ENCODE results near the gene SNTA1. TPM values are rescaled to one million over a fixed set of nuclear protein-coding genes. Genes with fewer than 3 reads are reported as not detected.

SNTA1 gene
- total and polyA plus RNA-seq, 2 of the 13 experiments (the other 11 are each of a cell fraction or from before 2014, with no cell fraction given) = 16.4 to 18.3 TPM

DNA sequence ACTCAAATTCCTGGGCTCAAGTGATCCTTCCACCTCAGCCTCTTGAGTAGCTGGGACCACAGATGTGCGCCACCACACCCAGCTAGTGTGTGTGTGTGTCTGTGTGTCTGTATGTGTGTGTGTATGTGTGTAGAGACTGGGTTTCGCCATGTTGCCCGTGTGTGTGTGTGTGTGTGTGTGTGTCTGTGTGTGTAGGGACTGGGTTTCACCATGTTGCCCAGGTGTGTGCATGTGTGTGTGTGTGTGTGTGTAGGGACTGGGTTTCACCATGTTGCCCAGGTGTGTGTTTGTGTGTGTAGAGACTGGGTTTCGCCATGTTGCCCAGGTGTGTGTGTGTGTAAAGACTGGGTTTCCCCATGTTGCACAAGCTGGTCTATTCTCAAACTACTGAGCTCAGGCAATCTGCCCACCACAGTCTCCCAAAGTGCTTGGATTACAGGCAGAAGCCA is 70.5 kb downstream of the SNTA1 start (continued):
- TF ChIP-seq, protein P1, sequence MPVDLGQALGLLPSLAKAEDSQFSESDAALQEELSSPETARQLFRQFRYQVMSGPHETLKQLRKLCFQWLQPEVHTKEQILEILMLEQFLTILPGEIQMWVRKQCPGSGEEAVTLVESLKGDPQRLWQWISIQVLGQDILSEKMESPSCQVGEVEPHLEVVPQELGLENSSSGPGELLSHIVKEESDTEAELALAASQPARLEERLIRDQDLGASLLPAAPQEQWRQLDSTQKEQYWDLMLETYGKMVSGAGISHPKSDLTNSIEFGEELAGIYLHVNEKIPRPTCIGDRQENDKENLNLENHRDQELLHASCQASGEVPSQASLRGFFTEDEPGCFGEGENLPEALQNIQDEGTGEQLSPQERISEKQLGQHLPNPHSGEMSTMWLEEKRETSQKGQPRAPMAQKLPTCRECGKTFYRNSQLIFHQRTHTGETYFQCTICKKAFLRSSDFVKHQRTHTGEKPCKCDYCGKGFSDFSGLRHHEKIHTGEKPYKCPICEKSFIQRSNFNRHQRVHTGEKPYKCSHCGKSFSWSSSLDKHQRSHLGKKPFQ (CRISPR knock-in tag; IDR thresholded peaks at IDR 0.05; ENCODE audit: insufficient replicate concordance) = no peak
- TF ChIP-seq FLYWCH1 (CRISPR knock-in tag; IDR thresholded peaks at IDR 0.05) = no peak
- no peak for TF ChIP-seq RFXANK (CRISPR knock-in tag; IDR thresholded peaks at IDR 0.05)
- TF ChIP-seq ZNF224 (CRISPR knock-in tag; IDR thresholded peaks at IDR 0.05) = no peak
- peak; percentile 7 for TF ChIP-seq TEAD3 (CRISPR knock-in tag; optimal IDR thresholded peaks at IDR 0.05; ENCODE audit: borderline replicate concordance)
- TF ChIP-seq, protein P2, sequence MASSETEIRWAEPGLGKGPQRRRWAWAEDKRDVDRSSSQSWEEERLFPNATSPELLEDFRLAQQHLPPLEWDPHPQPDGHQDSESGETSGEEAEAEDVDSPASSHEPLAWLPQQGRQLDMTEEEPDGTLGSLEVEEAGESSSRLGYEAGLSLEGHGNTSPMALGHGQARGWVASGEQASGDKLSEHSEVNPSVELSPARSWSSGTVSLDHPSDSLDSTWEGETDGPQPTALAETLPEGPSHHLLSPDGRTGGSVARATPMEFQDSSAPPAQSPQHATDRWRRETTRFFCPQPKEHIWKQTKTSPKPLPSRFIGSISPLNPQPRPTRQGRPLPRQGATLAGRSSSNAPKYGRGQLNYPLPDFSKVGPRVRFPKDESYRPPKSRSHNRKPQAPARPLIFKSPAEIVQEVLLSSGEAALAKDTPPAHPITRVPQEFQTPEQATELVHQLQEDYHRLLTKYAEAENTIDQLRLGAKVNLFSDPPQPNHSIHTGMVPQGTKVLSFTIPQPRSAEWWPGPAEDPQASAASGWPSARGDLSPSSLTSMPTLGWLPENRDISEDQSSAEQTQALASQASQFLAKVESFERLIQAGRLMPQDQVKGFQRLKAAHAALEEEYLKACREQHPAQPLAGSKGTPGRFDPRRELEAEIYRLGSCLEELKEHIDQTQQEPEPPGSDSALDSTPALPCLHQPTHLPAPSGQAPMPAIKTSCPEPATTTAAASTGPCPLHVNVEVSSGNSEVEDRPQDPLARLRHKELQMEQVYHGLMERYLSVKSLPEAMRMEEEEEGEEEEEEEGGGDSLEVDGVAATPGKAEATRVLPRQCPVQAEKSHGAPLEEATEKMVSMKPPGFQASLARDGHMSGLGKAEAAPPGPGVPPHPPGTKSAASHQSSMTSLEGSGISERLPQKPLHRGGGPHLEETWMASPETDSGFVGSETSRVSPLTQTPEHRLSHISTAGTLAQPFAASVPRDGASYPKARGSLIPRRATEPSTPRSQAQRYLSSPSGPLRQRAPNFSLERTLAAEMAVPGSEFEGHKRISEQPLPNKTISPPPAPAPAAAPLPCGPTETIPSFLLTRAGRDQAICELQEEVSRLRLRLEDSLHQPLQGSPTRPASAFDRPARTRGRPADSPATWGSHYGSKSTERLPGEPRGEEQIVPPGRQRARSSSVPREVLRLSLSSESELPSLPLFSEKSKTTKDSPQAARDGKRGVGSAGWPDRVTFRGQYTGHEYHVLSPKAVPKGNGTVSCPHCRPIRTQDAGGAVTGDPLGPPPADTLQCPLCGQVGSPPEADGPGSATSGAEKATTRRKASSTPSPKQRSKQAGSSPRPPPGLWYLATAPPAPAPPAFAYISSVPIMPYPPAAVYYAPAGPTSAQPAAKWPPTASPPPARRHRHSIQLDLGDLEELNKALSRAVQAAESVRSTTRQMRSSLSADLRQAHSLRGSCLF (CRISPR knock-in tag; IDR thresholded peaks at IDR 0.05; ENCODE audit: borderline replicate concordance) = no peak
- TF ChIP-seq RBFOX2 (IDR thresholded peaks at IDR 0.05; ENCODE audit: low read depth, low read length) = no peak
- TF ChIP-seq NPAS2 (CRISPR knock-in tag; IDR thresholded peaks at IDR 0.05; ENCODE audit: borderline replicate concordance) = no peak
- TF ChIP-seq ZNF547 (CRISPR knock-in tag; IDR thresholded peaks at IDR 0.05) = no peak
- no peak for TF ChIP-seq ZNF33A (CRISPR knock-in tag; IDR thresholded peaks at IDR 0.05; ENCODE audit: borderline replicate concordance)
- TF ChIP-seq ZNF10 (CRISPR knock-in tag; IDR thresholded peaks at IDR 0.05; ENCODE audit: borderline replicate concordance, low read depth) = no peak
- TF ChIP-seq, protein P3, sequence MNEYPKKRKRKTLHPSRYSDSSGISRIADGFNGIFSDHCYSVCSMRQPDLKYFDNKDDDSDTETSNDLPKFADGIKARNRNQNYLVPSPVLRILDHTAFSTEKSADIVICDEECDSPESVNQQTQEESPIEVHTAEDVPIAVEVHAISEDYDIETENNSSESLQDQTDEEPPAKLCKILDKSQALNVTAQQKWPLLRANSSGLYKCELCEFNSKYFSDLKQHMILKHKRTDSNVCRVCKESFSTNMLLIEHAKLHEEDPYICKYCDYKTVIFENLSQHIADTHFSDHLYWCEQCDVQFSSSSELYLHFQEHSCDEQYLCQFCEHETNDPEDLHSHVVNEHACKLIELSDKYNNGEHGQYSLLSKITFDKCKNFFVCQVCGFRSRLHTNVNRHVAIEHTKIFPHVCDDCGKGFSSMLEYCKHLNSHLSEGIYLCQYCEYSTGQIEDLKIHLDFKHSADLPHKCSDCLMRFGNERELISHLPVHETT (CRISPR knock-in tag; conservative IDR thresholded peaks at IDR 0.05) = no peak
- no peak for TF ChIP-seq MXD4 (CRISPR knock-in tag; IDR thresholded peaks at IDR 0.05)
- TF ChIP-seq, protein P4, sequence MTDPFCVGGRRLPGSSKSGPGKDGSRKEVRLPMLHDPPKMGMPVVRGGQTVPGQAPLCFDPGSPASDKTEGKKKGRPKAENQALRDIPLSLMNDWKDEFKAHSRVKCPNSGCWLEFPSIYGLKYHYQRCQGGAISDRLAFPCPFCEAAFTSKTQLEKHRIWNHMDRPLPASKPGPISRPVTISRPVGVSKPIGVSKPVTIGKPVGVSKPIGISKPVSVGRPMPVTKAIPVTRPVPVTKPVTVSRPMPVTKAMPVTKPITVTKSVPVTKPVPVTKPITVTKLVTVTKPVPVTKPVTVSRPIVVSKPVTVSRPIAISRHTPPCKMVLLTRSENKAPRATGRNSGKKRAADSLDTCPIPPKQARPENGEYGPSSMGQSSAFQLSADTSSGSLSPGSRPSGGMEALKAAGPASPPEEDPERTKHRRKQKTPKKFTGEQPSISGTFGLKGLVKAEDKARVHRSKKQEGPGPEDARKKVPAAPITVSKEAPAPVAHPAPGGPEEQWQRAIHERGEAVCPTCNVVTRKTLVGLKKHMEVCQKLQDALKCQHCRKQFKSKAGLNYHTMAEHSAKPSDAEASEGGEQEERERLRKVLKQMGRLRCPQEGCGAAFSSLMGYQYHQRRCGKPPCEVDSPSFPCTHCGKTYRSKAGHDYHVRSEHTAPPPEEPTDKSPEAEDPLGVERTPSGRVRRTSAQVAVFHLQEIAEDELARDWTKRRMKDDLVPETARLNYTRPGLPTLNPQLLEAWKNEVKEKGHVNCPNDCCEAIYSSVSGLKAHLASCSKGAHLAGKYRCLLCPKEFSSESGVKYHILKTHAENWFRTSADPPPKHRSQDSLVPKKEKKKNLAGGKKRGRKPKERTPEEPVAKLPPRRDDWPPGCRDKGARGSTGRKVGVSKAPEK (CRISPR knock-in tag; IDR thresholded peaks at IDR 0.05; ENCODE audit: borderline replicate concordance) = no peak
- TF ChIP-seq NFIC (IDR thresholded peaks at IDR 0.05; ENCODE audit: low read length) = no peak
- no peak for TF ChIP-seq BORCS8-MEF2B (CRISPR knock-in tag; IDR thresholded peaks at IDR 0.05)
- TF ChIP-seq, protein P5, sequence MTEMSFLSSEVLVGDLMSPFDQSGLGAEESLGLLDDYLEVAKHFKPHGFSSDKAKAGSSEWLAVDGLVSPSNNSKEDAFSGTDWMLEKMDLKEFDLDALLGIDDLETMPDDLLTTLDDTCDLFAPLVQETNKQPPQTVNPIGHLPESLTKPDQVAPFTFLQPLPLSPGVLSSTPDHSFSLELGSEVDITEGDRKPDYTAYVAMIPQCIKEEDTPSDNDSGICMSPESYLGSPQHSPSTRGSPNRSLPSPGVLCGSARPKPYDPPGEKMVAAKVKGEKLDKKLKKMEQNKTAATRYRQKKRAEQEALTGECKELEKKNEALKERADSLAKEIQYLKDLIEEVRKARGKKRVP (CRISPR knock-in tag; IDR thresholded peaks at IDR 0.05) = peak in 1 of 2 experiments; percentile 53; a peak in 1 of 4 replicates
- no peak for TF ChIP-seq CCDC6 (CRISPR knock-in tag; IDR thresholded peaks at IDR 0.05)
- peak; percentile 40; the same call in 1 of the 2 replicates for TF ChIP-seq ZNF274 (CRISPR knock-in tag; IDR thresholded peaks at IDR 0.05)
